Stimulated activated CD4-positive, alpha-beta T cell treated with anti-CD3 and anti-CD28 coated beads, Interleukin-1b, Interleukin-23, amount 100 ng/mL, for 4 hours (primary cell): ENCODE results near the gene ADISSP.
"Not testable (repeated sequence)": the region's sequence is repeated elsewhere in the genome, so short reads cannot be mapped to it uniquely, and the experiment has no call there.

Experiments used
- DNase-seq, 2 donors: peaks; one replicate each; pipeline ENCODE4 v3.0.0-alpha.2; 2020; ENCODE audit warnings: low read depth in 2 of 2

Gene ADISSP

DNA sequence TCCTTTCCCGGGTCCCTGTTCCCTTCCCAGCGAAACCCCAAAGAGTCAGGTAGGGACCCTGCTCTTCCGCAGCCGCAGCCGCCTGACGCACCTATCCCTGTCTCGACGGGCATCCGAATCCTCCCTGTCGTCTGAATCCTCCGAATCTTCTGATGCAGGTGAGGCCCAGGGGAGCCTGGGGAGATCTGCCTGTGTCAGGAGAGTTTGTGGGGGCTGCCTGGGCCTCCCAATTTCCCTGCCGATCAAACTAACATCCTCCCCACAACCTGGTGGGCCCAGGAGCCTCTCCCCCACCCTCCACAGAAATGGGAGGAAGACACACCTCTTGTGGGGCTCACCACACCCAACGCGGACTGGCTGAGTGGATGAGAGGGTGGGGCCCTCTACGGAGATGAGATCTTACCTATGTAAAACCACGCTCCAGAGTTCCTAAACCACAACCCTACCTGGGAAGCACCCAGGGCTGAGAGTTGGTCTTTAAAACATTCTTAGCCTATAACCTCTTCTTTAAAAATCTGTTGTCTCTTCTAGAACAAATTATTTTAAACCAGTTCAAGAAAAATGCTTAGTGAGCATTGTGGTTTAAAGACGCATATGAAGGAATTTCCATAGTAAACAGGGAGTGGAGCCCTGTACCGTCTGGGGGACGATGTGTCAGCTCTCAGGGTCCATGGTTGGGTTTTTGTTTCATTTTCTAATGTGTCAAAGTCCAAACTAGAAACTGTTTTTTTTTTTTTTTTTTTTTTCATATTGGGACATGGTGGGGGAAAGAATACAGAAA, 30.2 kb upstream of the ADISSP start:
- no peak for DNase-seq

DNA sequence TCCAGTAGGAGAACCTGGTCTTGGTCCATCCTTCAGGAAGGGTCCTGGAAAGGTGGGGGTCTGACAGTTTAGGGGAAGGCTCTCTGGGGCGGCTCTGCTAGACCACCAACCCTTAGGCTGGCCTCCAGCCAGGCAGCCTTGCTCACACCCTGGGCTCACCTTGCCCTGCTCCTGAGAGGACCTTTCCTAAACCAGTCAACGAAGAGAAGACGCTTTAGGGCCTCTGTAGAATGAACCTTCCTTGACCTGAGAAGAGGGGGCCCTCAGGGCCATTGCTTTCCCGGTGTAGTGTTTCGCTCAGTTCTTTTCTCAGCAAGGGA, 29.6 kb upstream of the ADISSP start:
- DNase-seq, result no peak

DNA sequence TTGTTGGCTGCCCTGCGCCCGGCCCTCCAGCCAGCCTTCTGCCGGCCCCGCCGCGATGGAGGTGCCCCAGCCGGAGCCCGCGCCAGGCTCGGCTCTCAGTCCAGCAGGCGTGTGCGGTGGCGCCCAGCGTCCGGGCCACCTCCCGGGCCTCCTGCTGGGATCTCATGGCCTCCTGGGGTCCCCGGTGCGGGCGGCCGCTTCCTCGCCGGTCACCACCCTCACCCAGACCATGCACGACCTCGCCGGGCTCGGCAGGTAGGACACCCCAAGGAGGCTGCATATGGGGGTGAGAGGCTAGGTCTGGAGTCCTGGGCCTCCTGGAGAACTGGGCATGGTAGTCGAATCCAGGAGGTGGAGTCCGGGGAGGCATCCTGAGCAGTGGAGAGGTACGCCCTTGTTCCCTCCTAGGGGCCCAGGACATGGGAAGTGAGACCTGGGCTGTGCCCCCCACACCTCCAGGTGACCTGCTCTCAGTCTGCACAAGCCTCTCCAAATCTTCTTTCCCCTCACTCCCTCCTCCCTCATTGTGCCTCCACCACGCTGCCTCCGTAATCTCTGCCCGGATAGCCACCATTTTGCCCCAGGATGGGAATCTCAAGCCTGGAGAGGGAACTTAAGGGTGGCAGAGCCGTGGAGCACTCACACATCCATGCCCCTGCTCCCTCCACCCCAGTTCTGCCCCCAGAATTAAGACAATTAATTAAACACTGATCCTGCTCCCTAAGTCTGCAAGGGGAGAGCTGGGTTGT, 29.1 kb upstream of the ADISSP start:
- DNase-seq, result no peak

DNA sequence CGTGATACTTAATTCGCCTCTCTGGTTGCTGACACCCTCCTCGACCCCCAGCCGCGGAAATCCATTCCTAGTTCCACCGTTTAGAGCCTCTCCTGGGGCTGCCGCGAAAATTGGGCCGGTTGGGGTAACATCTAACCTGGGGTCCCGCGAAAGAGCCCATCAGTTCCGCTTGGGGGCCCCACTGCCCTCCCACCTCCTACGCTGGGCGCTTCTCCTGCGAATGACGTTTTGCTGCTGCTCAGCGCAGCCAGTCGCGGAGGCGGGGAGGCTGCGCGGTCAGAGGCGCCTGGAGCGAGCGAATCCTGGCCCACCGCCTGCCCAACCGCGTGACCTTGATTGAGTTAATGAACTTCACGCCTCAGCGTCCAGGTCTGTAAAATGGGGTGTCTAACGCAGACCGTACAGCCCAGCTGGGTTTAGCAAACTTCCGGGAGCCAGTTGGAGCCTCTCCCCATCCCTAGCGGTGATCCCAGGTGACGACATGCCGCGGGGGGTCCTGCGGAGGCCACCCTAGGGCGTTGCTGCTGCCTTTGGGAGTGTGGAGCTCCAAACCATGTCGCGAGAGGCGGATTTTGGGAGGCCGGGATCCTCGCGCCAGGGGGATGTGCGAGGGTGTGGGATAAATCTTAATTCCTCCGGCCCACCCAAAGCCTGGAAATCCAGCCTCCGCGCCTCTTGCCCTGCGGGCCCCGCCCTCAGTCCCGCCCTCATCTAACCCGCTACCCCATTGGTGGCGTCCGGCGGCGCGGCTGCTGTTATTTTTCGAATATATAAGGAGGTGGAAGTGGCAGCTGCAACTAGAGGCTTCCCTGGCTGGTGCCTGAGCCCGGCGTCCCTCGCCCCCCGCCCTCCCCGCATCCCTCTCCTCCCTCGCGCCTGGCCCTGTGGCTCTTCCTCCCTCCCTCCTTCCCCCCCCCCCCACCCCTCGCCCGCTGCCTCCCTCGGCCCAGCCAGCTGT, 28.2 kb upstream of the ADISSP start, which contains the start of gene CDC25B:
Gene CDC25B (plus strand): TSS at position 800 of the 958 bp plus-strand sequence. CDS start 222 bp downstream, outside the sequence.
- peak; percentile 79 to 85 for DNase-seq

DNA sequence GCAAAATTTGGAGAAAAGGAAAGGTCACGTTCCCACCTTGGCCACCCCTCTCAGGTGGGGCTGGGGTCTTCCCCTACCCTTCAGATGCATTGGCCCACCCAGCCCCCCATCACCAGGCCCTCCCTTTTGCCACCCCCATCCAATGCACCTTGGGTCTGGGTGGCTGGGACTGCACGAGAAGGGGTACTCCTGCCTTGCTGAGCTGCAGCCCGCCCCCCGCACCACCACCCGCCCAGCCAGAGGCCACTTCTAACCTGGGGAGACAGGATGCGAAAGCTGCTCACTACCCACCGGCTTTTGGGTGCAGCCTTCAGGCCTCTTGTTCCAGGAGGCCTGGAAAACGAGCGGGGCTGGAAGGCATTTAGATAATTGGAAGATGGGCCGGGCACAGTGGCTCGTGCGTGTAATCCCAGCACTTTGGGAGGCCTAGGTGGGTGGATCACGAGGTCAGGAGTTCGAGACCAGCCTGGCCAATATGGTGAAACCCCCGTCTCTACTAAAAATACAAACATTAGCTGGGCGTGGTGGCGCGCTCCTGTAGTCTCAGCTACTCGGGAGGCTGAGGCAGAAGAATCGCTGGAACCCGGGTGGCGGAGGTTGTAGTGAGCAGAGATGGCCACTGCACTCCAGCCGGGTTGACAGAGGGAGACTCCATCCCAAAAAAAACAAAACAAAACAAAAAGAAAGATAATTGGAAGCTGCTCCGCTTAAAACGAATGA, 27.3 kb upstream of the ADISSP start:
- DNase-seq, result no peak

DNA sequence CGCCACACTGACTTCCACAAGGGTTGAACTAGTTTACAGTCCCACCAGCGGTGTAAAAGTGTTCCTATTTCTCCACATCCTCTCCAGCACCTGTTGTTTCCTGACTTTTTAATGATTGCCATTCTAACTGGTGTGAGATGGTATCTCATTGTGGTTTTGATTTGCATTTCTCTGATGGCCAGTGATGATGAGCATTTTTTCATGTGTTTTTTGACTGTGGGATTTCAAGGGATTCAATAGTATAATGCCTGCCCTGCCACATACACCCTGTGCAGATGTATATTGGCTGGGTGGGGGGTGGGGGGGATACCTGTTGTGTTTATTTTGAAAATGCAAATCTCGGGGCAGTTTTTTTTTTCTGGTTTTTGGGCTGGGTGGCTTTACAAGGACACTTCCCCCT, 26.6 kb upstream of the ADISSP start:
- DNase-seq, result not testable (repeated sequence)

DNA sequence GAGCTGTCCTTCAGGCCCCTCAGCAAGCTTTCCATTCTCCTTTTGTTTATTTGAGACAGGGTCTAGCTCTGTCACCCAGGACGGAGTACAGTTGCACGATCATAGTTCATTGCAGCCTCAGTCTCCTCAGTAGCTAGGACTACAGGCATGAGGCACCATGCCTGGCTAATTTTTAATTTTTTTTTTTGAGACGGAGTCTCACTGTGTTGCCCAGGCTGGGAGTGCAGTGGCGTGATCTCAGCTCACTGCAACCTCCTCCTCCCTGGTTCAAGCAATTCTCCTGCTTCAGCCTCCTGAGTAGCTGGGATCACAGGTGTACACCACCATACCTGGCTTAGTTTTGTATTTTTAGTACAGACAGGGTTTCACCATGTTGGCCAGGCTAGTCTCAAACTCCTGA, 21.6 kb upstream of the ADISSP start:
- DNase-seq, result not testable (repeated sequence)

DNA sequence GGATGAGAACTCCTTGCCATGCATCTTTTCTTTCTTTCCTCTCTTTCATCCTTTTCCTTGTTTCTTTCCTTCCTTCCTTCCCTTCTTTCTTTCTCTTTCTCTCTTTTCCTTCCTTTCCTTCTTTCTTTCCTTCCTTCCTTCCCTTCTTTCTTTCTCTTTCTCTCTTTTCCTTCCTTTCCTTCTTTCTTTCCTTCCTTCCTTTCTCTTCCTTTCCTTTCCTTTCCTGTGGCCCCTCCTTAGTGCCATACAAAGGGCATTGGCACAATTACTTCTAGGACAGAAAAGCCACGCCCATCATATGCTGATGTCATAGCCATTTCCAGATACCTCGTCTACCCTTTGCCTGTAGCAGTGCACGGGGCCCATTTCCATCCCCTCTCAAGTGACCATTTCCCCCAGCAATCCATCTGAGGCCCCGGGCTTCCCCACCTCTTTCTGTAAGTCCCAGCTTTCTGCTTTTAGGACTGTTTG, 21.2 kb upstream of the ADISSP start:
- no peak for DNase-seq

DNA sequence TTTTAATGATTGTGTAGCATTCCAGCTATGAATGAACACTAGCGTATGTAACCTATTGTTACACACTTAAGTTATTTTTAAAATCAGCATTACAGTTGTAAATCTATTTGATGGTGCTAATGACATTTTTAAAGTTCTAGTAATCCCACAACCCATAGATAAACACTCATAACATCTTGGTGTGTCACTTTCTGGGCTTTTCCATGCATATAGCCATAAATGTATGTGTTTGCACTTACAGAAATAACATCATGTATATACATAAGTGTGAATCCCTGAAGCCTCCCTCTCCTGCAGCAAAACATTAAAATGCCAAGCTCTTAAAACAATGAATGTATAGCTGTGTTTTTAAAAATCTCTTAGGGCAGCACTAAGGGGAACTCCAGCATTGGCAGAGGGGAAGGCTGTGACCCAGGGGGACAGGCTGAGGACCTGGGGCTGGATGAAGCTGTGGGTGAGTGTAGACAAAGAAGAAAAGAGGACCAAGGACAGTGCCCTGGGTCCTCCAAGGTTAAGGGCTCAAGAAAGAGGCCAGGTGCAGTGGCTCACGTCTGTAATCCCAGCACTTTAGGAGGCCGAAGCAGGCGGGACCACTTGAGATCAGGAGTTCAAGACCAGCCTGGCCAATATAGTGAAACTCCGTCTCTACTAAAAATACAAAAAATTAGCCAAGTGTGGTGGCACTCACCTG, 19.9 kb upstream of the ADISSP start:
- no peak for DNase-seq

DNA sequence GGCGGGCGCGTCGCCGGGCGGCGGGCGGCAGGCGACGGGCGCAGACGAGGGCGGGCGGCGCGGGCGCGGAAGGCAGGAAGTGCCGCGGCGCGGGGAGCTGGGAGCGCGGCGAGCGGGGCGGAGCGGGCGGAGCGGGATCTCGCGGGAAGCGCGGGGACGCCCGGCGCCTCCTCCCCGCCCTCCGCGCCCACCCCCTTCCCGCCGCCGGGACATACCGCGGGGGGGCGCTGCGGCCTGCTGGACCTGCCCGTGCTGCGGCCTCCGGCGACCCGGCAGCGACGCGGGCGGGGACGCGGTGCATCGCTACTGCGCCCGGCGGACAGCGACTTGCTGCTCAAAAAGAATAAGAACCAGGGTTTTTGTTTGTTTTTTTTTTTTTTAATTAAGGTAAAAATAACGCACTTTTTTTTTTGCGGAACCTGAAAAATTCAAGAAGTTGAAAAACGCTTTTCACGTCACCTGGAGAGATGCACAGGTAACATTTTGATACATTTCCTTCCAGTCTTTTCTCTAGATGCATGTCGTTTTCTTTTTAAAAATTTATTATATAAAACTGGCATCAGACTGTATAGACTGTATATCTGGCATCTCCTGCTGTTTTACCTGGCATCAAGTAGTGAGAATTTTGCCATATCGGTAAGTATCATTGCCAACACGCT, 19.2 kb upstream of the ADISSP start, which contains the start of gene CENPB:
Gene CENPB (minus strand): TSS at position 76 of the 659 bp plus-strand sequence. CDS start 257 bp downstream, outside the sequence.
- DNase-seq, result peak; percentile 86 to 93

DNA sequence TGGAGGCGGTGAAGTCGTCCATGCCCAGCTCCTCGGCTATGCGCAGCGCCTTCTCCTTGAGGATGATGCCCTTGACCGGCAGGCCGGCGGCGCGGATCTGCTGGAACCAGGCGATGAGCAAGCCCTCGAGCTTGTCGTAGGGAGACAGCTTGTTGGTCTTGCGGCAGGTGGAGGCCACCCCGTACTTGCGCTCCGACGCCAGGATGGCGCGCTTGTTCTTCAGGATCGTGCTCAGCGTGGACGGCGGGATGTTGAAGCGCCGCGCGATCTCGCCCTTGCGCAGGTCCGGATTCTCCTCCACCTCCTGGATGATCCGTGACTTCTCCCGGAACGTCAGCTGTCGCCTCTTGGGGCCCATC, 18.6 kb upstream of the ADISSP start:
- peak in 1 of 2 donors; percentile 26 for DNase-seq

DNA sequence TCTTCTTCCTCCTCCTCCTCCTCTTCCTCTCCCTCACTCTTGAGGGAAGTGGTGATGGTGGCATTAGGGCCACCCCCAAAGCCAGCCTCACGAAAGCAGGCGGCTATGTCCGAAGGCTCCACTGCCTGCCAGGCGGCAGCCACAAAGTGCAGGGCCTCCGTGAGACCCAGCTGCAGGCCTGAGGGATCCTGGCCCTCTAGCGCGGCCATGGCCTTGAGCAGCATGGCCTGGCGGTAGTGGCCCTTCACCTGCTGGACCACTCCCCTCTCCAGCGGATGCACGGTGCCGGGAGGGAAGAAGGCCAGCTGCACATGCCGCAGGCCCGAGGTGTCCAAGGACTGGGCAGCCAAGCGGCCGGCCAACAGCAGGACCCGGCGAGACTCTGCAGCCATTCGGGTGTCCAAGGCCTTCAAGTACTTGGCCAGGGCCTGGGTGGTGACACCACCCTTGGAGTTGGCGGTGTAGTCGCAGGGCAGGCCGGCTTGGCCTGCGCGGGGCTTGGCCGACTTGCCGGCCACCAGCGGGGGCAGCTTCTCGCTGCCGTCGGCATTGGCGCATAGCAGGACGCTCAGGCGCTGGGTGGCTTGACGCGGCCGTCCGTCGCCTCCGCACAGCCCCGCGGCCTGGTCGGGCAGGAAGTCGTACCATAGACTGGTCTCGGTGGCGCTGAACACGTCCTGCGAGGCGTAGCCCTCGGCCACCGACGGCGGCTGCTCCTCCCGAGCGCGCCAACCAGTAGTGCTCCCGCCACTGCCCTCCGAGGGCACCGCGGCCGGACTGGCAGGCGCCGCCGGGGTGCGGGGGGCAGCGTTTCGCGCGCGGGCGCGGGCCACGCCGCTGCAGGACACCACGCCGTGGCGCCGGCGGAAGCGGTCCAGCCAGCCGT, 17.9 kb upstream of the ADISSP start:
- no peak for DNase-seq

DNA sequence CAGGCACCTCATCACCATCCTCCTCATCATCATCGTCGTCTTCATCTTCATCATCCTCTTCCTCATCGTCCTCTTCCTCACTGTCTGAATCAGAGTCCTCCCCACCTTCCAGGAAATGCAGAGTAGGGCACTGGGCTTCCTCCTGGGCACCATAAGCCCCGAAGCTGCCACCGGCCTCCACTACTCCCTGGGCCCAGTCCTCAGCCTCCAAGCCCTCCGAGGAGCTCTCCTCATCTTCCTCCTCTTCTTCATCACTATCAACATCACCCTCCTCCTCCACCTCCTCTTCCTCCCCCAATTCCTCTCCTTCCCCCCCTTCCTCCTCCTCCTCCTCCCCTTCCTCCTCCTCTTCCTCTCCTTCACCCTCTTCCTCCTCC, 17.3 kb upstream of the ADISSP start:
- DNase-seq, result no peak

DNA sequence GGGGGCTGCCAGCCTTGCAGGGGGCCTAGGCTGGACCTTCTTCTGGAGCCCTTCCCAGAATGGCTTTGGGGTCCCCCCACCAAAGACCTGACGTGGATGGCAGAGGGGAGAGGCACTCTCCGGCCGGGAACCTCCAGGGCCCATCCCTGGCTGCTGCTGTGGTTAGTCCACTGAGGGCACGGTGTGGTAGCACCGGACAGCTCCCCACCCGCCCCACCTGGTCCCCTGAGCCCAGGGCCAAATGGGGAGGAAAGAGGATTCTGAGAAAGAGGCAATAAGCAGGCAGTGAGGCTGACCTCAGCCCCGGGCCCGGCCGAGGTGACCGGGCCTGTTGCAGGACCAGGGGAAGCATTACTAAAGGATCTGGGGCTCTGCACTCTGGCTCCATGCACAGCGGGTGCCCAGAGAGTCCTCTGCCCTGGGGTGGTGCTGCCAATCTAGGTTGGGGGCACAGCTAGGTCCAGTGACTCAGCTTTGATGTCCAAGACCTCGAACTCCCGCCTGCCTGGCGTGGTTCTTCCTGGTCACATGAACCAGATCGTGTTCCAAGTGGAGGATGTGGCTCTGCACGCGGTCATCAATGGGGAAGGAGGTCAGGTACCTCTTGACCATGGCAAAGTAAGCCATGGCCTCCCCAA, 16.8 kb upstream of the ADISSP start:
- no peak for DNase-seq

DNA sequence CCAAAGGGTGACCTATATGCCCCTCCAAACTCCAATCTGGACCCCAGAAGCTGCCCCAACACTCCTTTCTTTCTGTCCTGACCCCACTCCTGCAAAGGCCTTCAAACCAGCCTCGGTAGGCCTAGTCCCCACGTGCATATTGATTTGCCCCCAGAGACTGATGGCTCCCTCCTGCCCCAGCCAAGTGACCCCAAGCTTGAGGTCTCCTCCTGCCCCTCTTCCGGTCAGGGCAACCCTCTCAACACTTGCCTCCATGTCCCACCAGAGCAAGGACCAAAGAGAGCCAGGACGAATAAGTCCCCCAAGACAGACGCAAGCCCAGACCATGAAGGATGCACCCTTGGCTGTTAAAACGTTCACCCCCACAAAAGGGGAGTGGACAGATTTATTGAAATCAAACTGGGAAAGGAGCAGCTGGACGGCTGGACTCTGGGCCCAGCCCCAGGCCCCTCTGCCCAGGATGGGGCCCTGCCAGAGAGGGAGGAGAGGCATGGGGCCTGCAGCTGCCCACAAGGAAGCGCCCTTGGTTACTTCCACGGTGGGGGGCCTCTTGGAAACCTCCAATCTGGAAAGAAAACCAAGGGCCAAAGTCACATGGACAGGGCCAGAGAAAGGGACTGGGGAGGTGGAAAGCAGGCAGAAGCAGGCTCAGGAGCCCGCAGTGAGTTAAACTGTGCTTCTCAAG, 16.1 kb upstream of the ADISSP start:
- no peak for DNase-seq

DNA sequence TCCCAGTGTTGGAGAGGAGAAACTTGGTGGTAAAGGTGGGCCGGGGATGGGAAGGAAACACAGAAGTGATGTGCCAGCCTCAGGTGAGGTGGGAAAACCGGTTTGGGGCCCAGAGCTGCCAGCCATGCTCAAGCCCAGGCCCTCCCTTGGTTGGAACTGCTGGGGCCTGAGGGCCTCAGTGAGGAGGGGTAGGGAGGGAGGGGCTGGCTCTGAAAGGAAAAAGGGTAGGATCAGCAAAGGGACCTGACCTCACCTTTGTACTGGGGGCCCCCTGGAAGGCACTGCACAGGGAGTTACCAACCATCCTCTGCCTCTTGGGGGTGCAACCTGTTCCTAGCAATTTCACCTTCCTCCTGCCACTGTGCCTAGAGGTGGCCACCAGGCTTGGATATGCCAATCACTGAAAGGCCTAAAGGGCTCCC, 15.5 kb upstream of the ADISSP start:
- no peak for DNase-seq

DNA sequence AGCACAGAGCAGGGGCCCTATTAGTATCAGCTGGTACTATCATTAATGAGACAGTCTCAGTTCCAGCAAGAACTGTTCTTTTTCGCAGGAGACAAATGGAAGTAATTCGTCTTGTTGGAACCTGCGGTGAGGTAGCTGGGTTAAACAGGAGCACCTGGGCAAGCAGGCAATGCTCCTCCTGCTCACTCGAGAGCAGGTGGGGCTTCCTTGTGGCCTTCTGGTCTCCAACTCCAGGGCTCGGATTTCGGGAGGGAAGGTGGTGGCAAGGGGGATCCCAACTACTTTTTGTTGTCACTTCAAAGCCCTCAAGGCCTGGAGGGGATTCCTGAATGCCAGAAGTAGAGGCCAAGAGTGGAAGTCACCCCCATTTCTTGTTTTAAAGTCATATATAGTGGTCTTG, 15.0 kb upstream of the ADISSP start:
- no peak for DNase-seq
